IPS-NIHi7 (cell line): ENCODE results near the gene CFAP74.

Experiments used
- DNase-seq: peaks from one replicate; pipeline ENCODE4 v3.0.0; 2012; ENCODE audit warnings: mixed read lengths; ENCODE audit errors: extremely low spot score

The CFAP74 gene

DNA sequence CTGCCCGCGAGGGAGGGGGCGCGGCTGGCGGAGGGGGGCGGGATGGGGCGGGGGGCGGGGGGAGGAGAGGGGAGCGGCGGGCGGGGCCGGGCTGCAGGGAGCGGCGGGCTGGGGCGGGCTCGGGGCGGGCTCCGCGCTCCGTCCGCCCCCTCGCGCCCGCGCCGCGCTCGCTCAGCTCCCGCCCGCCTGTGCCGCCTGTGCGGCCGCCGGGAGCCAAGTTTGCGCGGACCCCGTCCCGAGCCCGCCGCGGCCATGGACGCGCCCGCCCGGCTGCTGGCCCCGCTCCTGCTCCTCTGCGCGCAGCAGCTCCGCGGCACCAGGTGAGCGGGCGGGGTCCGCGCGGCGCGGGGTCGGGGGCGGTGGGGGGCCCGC, 15.6 kb upstream of the CFAP74 start, which contains the start of gene GABRD:
Gene GABRD, plus strand, starts transcription at position 174 of the 372 bp plus-strand sequence. Its CDS starts 79 bp downstream, at position 253.
- peak; percentile 85 for DNase-seq

DNA sequence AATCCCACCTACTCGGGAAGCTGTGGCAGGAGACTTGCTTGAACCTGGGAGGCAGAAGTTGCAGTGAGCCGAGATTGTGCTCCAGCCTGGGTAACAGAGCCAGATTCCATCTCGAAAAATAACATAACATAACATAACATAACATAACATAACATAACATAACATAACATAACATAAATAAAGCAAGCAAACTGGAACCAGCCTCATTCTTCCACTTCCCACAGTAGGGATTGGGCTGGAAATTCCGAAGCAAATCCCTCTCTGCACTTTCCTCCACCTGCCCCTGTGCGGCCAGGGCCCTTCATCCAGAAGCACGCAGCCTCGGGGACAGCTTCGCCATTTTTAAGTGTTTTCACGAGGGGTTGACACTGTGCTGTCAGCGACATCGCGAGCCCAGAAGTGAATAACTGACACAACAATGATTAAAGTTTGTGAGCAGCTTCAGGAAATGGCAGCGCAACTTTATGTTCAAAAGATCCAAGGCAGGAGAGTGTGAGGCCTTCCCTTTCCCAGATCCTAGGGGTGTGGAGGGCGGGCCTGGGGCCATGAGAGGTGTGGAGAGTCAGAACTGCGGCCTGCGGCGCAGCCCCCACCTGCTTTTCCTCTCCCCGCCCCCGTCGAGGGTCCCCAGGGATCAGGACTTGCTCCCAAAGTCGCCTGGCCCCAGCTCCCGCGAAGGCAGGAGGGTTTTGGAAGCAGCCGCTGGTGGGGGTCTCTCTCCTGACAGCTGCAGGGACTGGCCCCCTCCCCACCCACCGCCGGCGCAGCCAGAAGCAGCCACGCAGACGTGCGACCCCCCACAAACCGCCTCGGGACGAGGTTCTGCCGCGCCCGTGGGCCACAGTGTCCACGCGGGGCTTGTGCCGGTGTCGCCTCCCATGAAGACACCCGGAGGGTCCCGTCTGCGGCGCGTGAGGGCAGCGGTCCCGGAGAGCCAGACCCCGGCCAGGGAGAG, 14.9 kb upstream of the CFAP74 start:
- DNase-seq: no peak

DNA sequence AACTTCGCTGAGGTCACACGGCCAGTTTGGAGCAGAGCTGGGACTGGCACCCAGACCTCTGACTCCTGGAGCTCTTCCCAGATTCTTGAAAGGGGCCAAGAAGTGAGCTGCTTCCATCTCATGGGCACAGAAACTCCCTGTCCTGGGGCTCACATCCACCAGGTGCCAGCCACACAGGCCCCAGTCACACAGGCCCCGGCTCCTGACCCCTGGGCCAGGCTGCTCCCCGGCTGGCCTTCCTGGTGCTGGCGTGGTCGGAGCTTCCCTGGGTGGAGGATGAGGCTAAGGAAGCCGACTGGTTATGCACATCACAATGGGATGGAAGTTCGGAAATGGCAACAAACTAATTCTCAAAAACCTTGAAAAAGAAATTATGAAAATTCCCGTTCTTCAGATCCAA, 12.5 kb upstream of the CFAP74 start:
- DNase-seq: no peak

DNA sequence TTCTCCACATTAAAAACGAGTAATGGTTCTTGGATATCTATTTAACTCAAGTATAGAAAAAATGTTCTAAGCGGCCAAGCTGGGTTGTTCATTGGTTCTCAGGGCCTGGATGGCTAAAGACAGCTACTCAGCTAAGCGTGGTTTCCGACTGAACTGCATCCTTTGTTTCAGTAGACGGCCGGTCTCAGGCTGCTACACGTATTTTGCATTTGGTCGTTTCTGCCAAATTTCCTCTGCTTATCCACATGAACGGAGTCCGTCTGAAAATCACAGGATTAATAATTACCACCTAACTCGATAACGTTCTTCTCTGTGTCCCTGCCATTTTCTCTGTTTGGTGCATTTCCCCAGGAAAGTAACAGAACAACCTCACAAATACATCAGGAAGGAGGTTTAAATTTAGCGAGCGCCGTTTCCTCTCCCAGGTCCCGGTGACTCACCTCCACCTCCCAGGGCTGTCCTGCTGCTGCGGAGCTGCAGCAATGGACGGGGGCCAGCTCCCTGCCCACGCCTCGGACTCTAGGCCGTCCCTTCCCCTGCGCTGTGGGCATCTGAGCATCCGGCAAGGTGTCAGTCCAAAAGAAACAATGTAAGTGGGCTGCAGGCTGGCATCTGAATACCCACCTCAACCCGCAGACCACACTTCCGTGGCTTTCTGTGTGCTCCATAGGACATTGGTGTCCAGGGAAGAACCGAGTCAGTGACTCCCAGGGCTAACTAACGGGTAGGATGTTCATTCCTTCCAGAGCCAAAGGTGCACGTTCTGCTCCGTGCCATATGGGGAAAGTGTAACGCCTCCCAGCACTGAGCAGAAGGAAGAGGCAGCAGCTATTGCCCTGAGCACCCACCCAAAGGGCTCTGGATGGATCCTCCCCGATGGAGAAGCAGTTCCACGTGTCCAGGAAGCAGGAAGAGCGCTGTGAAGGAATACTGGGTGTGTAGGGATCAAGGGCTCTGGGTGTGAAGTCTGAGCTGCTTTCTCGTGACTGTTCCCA, 11.5 kb upstream of the CFAP74 start:
- DNase-seq: no peak

DNA sequence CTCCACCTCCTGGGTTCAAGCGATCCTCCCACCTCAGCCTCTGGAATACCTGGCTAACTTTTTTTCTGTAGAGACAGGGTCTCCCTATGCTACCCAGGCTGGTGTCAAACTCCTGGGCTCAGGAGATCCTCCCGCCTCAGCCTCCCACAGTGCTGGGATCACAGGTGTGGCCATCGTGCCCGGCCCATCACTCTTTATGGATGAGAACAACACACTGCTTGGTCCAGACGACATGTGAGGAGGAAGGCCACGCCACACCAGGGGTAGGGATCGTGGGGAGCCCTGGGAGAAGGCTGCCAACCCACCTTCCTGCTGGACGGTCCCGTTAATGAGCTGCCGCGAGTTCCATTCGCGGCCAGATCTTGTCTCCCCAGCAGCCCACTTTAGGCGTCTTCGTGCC, 10.6 kb upstream of the CFAP74 start:
- no peak for DNase-seq

DNA sequence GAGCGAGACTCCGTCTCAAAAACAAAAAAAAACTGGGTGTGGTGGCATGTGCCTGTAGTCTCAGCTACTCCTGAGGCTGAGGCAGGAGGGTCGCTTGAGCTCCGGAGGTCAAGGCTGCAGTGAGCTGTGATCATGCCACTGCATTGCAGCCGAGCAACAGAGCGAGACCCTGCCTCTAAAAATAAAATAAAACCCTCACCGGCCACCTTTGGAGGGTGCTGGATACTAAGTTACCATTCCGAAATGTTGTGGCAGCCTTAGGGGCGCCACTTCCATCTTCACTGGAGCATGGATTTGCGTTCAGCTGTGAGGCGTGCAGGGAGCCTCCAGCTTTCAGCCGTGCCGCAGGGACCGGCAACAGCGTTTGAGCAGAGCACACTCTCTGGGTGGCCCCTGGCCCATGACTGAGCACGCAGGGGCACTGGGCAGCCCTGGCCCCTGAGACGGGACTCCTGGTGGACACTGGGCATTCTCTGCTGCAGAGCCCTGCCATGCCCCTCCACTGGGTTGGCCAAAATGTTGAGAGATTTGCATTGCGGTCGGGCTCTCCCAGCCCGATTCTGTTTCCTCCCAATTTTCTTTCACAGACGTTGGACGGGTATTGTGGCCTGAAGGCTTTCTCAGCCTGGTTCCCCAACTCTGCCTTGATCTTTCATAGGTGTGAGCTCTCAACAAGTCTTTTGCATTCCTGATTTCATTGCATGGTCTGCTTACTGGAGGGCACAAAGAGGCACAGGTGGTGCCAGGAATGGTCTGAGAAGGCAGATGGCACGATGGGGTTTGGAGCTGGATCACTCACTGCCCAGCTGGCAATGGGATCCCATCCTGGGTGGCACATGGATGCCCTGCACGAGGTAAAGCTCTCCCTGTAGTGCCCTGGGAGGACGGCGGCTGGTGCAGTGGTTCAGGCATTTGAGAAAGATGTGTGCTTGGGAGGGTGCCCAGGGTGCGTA, 5.8 kb upstream of the CFAP74 start:
- no peak for DNase-seq

DNA sequence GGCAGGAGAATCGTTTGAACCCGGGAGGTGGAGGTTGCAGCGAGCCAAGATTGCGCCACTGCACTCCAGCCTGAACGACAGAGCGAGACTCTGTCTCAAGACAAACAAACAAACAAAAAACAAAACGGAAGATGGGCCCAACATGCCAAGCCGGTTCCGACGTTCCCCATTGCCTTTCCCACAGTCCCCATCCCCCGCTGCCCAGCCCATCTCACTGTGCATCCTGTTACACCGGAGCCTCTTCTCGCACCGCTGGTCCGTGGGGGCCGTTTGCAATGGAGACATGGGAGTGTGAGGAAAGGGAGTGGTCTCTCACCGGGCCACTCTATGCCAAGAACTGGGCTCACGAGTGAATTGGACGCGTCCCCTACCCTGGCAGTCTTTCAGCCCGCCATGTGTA, 1.3 kb upstream of the CFAP74 start:
- DNase-seq: no peak

DNA sequence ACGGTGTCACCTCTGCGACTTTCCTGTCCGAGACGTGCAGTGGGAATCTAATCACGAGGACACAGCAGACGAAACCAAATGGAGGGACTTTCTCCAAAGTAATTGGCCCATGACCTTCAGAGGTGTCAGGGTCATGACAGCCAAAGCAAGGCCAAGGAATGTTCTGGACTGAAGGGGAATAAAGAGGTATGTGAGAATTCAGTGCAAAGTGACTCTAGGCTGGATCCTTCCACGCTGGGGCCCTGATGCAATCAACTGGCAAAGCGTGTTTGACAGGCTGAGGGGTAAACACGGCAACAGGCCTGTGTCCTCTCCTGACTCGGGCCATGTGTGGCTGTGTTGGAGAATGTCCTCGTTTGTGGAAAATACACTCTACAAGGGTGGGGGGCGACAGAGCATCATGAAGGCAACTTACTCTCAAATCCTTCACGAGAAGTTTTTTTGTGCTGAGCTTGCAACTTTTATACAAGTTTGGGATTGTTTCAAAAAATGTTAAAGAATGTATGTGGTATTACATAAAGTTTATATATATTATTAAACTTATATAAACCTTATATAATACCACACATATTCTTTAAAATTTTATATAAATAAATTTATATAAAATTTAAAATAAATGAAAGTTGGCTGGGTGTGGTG, 1.7 kb downstream of the CFAP74 start:
- DNase-seq: no peak

DNA sequence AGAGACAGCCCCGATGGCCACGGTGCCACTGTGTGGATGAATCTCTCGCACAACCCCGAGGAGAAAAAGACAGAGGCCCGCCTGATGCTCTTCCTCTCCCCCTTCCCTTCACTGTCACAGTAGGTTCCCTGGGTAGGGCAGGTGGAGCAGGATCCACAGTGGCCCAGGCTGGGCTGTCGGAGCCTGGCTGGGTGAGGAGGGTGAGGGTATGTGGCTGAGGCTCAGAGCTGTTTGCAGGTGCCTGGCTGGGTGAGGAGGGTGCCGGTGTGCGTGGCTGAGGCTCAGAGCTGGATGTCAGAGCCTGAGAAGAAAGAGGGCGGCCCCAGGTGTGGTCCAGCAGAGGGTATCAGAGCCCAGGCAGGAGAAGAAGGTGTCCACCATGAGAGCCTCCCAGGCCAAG, 2.7 kb downstream of the CFAP74 start:
- no peak for DNase-seq

DNA sequence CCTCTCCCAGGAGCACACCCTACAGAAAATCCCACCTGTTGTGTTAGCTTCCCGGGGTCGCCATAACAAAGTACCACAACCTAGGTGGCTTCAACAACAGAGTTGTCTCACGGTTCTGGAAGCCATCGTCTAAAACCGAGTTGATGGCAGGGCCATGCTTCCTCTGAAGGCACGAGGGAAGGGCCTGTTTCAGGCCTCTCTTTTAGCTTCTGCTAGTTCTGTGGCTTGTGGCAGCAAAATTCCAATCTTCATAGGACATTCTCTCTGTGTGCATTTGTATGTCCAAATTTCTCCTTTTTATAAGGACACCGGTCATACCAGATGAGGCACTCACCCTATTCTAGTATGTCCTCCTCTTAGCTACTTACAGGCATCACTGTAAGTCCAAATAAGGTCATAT, 3.2 kb downstream of the CFAP74 start:
- DNase-seq: no peak

DNA sequence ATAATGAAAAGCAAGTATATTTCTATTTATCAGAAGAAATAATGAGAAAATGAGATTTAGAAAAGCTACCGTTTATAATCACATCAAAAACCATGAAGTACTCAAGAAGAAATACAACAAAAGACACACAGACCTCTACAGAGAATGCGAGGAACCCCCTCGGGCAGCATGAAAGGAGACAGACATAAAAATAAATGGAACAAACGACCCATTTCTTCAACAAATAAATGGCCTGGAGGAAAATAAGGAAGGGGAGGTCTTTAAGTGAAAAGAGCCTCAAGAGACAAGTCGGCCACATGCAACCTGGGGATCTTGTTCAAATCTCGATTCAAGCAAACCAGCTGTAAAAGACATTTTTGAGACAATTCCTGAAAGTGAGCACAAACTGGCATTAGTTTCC, 6.0 kb downstream of the CFAP74 start:
- DNase-seq: no peak

DNA sequence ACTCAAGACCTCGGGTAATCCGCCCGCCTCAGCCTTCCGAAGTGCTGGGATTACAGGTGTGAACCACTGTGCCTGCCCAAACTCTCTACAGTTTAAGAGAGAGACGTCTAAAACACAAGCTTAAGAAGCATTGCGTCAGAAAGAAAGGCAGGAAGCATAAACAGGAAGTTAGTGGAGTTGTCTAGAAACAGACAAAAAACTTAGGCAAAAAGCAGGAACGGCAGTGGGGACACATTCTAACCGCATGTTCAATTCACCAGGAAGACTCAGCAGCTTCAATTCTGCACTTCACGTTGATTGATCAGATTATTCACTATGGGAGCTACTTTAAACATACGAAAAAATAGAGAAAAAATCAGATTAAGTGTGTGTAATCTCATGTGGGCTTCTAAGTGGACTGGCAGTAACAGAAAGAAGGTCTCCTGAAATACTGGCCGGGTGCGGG, 7.4 kb downstream of the CFAP74 start:
- DNase-seq: no peak

DNA sequence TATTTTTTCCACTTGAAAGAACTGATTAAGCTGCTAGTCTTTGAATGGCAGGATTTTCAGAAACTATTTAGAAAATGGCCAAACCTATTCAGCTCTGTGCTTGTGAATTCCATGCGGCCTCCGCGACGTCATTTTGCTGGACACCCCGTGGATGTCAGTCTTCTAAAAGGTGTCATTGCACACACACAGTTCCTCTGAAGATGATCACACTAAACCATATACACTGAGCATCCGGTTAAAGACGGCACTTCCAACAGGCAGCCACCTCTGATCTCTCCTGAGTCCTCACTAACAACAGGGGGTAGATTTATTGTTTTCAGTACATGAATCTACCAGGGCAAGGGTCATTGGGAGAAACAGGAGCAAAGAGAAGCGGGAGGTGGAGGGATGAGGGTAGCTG, 9.1 kb downstream of the CFAP74 start:
- DNase-seq: no peak

DNA sequence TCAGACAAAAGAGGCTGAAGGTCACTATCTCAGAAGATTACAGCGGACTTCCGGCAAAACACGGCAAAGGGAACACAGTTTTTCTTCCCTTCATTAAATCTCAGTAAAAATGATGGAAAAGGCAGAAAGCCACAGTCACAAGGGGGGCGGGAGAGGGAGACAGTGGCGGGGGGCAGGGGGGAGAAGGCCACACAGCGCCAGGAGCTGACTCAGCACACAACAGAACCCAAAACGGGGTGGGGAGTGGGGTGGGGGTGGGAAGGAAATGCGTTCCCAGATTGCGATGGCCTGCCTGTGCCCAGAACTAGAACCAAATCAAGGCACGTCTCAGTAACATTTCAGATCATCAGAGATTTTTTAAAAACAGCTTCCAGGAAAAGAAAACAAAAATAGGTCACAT, 13.4 kb downstream of the CFAP74 start:
- DNase-seq: no peak

DNA sequence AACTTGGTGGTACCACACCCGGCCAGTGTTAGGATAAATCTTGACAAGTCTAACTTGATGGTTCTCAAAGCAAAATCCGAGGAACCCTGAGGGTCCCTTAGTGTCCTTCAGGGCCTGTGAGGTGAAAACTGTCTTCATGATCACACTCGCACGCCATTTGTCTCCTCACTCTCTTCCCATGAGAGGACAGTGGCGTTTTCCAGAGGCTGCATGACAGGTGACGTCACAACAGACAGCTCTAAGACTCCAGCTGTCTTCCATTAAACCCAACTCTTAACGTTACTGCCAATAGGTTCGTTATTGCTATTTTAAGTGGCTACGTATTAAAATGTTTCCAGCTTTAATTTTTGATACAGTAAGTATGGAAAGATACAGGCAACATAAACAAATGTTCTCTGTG, 13.8 kb downstream of the CFAP74 start:
- no peak for DNase-seq

DNA sequence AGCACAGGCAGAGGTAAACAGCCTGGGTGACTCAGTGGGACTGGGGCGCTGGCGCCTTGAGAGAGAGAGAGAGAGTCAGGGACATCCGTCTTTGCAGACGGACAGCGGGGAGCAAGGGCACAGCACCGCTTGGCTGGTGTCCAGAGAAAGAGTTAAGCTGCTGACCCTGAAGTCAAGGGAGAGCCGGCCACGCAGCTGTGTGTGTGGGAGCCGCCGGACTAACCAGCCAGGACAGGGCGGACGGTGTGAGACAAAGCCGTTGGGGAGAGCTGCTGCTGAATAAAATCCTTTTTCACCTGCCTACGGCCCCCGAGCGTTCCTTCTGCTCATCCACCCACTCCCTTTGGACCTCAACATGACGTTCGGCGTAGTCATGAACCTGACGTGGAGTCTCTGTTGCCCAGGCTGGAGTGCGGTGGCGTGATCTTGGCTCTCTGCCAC, 14.5 kb downstream of the CFAP74 start:
- no peak for DNase-seq

DNA sequence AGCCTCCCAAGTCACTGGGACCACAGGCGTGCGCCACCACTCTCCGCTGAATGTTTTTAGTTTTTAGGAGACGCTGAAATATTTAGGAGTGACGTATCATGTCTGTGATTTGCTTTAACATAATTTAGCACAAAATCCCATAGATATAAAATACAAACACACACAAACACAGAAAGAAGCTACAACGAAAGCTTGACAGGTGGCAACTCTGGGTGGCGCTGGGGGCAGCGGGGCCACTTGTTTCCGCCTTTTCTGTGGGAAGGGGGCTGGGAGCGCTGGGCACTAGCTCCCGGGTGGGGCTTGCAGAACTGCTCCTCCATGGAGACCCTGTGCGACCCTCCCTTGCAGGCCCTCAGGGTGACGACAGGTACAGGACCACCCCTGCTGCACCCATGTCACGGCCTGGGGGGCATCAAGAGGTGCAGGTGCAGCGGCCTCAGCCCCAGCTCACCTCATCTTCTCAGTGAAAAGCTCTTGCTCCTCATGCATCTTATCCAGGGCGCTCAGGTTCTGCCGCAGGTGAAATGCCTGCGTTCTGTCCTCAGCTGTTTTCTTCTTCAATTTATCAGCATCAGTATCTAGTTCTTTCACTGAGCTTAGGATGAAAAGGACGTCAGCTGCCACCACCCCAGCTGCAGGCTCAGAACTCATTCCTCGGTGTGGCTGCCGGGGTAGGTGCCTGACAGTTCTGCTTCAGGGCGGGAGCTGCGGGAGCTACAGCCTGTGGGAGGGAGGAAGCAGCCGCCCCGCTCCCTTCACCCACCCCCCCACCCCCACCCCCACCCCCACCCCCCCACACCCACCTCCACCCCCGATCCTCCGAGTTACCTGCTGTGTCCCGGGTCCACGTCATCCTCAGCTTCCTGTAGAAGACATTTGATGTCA, 15.3 kb downstream of the CFAP74 start:
- no peak for DNase-seq

DNA sequence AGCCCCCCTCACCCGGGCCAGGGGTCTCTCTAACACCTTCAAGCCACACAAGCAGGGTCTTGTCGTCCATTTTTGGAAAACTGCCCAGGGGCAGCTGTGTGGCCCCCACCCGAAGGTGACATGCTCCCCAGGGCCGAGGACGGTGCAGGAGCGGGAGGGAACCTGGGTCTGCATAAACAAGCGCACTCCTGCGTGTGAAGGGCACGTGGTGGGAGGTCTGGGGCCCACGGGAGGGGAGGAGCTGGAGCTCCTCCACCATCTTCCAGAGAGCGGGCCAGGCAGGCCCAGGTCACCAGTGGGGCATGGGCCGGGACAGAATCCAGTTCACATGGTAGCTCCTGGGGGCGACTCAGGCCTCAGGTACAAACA, 16.5 kb downstream of the CFAP74 start:
- DNase-seq: no peak

DNA sequence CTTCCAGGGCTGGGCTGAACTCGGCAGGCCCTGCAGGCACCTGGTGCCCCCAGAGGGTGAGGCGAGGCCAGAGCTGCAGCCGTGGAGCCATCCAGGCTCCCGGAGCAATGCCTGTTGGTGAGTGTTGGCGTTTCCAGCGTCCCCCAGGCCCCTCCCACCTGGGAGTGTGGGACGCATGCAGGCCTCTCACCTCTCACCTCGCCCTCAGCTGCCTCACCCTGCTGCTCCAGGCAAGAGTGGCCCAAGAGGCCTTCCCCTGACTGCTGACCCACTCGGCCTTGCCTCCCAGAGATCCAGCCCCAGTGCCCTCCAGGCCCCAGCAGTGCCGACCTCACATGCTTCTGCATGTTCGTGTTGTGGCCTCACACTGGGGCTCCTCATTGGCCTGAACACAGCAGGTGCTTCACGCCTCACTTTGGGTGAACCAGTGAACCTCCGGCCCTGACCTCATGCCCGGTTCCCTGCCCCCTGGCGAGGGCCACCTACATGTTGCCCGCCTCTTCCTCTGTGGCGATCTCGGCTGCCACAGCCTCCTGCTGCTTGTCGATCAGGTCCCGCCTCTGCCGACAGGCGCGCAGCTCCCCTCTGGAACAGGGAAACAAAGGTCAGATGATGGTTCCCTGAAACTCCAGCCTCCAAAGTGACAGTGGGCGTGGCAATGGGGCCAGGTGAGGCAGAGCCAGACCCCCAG, 17.0 kb downstream of the CFAP74 start:
- no peak for DNase-seq
